IPS-18c (cell line): Measurements from ENCODE around the gene RFX3.

ENCODE experiments used
- H3K4me3 ChIP-seq: 2 replicates; pipeline ENCODE4 v1.7.0; 2013; ENCODE audit warnings: low read depth, mild to moderate bottlenecking, low read length, moderate library complexity; ENCODE audit not compliant: insufficient read depth
- H3K9me3 ChIP-seq: one replicate; pipeline ENCODE4 v1.6.1; 2013; ENCODE audit warnings: mild to moderate bottlenecking, low read length, moderate library complexity; ENCODE audit not compliant: control insufficient read depth, insufficient read depth

The RFX3 gene

DNA sequence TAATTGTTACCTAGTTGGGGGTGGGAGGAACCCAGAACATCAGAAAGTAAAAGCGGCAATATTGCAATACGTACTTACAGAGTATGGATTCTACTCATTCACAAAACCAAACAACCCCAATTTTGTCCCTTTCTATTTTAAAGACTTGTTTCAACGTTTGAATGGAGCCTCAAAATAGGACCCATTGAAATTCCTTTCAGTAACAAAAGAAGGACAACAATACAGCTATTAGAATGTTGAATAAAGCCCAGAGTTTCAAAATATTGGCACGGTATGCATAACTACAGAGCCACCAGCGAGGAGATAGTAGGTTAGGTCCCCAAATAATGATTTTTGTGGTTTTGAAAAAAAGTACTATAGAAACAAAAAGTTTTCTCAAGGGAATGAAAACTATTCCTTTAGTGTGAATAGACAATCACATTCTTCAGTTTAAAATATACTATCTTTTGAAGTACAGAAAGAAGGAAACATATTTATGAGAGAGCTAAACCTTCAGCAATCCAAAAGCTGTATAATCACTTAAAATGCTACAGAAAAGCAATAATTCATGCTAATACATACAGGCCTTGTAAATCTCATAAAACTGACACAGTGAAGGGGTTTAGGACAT is 235.5 kb downstream of the RFX3 start:
- H3K4me3 ChIP-seq, result no peak overlapping the region
- no peaks in the 10 kb centered on the region for H3K9me3 ChIP-seq

DNA sequence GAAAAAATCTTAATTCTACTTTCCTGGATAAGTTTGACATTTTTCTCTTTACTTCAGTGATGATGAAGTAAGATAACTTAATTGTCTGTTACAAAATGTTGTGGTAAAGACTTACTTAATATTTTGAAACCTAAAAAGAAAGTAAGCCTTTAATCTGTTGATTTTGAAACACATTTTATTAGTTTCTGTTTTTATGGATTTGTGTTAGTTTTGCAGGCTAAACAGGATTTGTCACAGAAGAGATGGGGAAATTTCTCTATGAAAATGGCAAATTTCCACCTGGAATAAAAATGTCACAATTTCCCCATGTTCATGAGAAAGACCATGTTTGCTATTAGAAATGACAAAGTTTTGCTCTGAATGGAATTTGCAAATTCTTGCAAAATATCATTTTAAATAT is 237.1 kb downstream of the RFX3 start:
- no peaks in the 10 kb centered on the region for H3K9me3 ChIP-seq
- H3K4me3 ChIP-seq, result no peak overlapping the region

DNA sequence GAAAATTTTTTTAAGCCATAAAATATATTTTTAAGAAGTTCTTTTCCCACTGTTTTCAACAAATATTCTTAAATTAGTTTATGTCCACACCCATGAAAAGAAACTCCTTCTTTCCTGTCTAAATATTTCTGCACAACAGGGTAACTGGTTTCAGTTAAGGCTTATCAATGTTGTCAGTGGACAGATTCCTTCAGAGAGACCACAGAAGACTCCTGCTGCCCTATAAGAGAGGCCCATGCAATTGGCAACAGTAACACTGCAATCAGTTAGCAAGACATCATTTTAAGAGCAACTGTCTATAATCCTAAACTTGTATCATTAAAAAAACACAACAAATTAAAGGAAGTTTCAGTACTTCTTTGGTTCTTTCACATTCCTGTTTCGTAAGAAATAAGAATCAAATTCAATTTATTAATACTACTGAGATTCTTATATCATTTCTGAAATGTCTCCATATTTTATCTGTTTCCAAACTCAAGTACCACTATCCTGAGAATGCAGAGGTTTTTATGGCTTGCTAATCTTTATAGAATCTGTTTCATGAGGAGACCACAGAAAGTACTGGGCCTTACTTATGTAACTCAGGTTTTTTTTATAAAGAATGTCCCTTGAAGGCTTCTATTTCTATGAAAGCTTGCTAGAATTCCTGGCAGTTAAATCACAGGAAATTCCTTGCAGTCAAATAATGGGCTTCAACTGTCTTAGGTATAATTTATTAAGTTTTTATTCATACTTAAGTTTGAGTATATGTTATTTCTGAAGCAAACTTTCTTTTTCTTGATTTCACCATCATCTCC is 240.2 kb downstream of the RFX3 start:
- no peaks in the 10 kb centered on the region for H3K9me3 ChIP-seq
- no peak overlapping the region for H3K4me3 ChIP-seq

DNA sequence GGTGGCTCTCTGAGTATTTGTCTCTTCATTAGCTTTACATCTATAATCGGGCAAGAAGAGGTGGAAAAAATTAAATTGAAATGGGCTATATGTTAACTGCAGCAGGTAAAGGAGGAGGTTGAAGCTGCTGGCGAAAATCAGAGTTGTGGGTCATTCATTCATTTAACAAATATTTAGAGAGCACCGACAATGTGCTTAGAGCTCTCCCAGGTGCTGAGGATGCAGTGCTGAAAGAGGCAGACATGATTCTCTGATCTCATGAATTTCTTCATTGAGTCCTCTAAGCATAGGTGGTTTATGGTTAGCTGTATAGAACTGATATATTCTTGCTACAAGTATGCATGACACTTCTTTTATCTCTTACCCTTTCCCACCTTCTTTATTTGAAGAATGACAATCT is 243.4 kb downstream of the RFX3 start:
- no peak overlapping the region for H3K4me3 ChIP-seq
- no peaks in the 10 kb centered on the region for H3K9me3 ChIP-seq

DNA sequence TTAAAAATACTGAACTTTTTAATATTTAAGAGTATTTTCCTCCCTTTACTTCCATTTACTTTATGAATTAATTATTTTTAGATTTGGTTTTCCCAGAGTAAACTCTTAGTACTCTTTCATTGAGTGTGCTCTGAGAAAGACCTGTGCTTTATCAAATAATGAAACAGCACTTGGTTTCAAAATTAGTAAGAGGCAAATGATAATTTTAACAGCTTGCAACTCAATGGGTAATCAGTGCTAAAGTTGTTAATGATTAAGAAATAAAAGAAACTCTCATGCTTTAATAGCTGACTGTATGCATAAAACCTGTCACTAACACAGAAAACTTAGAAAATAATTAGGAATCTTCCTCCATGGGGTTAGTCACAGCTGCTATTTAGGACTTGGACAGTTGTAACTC is 244.4 kb downstream of the RFX3 start:
- Histone ChIP-seq H3K9me3 (no peaks in the 10 kb centered on the region), H3K4me3 (no peak overlapping the region)

DNA sequence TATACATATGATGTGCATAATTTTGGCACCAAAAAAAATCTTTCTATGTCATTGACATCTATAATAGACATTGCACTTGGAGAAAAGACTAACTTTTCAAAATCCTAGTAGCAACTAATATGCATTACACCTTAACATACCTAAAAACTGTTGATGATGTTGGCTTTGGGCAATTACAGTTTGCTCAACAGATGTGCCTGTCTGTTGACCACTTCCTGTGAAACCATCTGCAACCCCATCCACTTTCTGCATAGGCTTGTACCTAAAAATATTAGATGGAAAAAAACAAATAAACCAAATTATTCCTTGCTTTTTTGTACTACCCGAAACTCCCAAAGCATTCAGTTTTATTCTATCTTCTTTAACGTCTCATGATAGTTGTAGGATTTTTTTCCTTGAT is 248.6 kb downstream of the RFX3 start:
- Histone ChIP-seq H3K9me3 (no peaks in the 10 kb centered on the region), H3K4me3 (no peak overlapping the region)

DNA sequence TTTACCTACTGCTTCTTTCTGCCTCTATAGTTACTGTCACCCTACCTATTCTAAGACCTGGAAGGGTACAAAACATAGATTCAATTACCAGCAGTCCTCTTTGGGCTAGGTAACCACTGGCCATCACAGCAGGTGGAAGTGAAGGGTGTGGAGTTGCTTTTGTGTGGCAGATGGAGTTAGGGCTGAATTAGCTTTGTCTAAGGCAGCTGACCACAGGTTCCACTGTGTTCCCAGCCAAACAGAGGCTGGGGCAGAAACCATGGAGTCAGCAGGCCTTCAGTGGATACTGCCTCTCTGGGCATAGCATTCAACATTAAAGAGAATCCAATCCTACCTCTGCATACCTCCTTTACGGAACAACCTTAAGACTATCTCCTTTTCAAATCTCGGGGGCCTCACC is 254.2 kb downstream of the RFX3 start:
- Histone ChIP-seq H3K9me3 (no peaks in the 10 kb centered on the region), H3K4me3 (no peak overlapping the region)

DNA sequence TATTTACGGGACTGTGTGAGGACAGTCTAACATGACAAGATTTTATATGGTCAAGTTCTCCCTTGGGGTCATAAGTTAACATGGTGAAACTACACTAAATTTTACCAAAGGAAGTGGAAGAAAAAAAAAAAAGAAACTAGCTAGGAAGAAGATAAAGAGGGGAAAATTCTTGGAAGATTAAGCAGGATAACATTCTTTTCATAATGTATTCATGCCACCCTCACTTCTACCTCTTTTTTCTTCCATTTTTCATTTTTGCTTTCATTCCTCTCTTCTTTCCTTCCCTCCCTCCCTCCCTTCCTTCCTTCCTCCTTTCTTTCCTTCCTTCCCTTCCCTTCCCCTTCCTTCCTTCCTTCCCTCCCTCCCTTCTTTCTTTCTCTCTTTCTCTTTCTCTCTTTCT is 254.6 kb downstream of the RFX3 start:
- Histone ChIP-seq H3K9me3 (no peaks in the 10 kb centered on the region), H3K4me3 (no peak overlapping the region)

DNA sequence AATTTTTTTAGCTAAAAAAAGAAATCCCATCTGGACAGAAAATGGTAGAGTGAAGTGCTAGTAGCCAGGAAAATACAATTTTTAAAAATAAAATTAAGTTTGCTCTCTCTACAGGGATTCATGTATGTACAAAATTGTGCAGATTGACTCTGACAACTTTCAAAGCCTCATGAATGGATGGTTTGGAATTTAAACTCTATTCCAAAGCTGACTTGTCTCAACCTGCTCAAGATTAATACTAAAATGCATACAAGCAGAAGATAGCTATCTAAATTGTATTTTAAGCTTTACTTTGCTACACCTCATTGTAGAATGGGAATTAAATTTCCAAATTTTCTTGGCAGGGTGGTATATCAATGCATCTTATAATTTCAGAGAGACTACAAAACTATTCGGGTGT is 257.6 kb downstream of the RFX3 start:
- H3K4me3 ChIP-seq, result no peak overlapping the region
- H3K9me3 ChIP-seq, result no peaks in the 10 kb centered on the region

DNA sequence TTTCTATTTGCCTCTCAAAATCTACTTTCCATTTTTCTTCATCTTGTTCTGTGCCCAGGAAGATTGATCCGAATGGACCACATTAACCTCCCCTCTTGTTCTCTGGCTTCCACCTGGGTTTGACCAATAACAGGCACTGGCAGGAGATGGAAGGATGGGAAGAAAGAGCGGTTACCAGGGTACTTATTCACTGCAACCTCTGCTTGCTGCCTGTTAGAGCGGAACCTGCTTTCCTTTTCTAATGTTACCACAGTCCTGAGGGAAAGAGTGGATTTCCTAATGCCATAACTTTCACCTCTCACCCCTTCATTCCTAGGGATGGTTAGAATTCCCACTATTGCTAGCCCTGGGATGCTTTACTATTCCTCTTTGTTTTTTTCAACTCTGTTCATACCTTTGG is 262.1 kb downstream of the RFX3 start:
- H3K4me3 ChIP-seq, result no peak overlapping the region
- H3K9me3 ChIP-seq, result no peaks in the 10 kb centered on the region

DNA sequence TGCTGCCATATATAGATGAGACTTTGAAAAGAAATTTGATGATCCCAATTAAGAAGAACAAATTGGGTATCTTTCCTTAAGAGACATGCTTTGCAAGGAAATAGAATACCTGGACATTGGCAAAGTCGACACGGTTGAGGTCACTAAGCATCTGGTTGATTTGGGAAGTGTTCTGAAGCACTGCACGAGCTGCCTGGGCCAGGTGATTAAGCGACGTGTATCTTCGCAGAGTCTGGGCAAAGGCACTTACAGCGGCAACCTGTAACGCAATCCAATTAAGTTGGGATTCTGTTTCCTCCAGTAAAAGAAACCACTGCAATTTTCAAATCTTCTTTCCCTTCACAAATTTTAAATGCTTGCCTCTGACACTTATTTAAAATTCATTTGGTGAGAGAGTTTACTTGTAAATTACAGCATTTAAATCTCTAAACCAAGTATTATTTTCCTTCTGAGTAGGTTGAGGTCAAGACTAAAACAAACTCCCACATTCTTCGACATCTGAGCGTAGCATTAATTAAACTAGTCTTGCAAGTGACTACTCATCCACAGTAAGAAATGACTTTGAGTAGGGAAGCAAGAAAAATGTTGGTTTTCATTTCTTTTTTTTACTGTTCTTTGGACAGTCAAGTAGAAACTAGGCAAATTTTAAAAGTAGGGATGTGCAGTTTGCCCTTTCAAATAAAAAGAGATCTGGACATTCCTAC is 262.8 kb downstream of the RFX3 start:
- H3K4me3 ChIP-seq, result no peak overlapping the region
- H3K9me3 ChIP-seq, result no peaks in the 10 kb centered on the region

DNA sequence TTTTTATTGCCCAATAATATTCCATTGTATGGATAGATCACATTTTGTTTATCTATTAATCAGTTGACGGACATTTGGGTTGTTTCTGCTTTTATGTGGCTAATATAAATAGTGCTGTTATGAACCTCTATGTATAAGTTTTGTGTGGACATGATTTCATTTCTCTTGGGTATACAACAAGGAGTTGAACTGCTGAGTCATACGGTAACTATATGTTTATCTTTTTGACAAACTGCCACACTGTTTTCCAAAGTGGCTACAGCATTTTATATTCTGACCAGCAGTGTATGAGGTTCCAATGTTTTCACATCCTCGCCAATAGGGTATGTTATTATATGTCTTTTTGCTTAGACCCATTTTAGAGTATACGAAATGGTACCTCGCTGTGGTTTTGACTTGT is 264.3 kb downstream of the RFX3 start:
- H3K4me3 ChIP-seq, result no peak overlapping the region
- no peaks in the 10 kb centered on the region for H3K9me3 ChIP-seq

DNA sequence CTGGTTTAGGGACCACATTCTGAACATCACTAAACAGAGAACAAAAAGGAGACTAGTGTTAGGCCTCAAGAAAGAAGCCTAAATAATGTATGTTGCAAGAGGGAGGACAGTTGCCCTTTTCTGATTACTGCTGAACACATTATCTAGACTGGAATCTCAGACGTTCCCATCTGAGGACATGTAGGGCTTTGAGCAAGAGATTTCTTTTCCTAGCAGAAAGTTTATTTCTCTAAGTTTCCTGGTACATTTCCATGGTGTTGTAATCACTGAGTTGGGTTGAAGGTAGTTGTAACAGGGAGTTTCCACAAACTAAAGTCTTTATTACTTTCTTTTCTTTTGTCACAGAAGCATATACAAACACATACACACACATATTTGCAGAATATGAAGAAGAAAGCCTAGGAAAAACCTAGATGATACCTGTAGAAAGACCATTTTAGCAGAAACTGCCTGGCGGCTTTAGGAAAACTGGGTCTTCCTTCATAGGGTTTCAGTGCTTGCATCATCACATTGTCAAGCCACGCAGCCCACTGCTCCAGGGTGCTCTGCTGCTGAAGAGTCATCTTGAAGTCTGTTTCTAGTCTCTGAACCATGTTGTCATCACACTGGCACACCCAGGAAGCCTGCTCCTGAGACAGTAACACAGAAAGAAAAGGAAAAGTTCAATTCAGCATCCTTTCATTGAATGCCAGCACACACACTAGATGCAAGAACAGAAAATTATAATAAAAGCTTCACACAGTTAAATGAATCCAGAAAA is 269.1 kb downstream of the RFX3 start:
- Histone ChIP-seq H3K4me3 (no peak overlapping the region), H3K9me3 (no peaks in the 10 kb centered on the region)

DNA sequence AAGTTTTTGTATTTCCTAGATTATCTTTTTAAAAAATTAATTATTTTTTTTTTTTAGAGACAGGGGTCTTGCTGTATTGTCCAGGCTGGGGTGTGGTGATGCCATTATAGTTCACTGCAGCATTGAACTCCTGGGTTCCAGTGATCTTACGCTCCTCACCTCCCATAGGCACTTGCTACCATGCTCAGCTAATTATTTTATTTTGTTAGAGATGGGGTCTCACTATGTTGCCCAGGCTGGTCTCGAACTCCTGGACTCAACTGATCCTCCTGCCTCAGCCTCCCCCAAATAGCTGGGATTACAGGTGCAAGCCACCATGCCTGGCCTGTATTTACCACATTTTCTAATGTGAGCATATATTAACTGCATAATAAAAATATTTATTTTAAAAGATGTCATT is 274.5 kb downstream of the RFX3 start:
- Histone ChIP-seq H3K4me3 (no peak overlapping the region), H3K9me3 (peaks cover 2% of the 10 kb centered on the region)

DNA sequence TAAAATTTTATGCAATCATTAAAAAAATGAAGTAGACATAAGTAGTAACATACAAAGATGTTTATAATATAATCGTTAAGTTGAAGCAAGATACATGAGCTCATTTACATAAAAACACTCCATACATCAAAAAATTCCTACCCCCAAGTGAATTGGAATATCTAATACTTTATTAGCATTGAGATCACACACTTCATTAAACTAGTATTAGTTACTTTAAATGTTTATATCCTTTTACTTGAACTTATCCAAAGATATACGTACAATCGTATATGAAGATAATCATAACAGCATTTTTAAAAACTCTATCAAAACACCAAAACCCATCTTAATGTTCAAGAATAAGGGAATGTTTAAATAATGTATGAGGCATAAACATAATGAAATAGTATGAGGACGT is 275.1 kb downstream of the RFX3 start:
- no peak overlapping the region for H3K4me3 ChIP-seq
- H3K9me3 ChIP-seq, result peaks cover 2% of the 10 kb centered on the region

DNA sequence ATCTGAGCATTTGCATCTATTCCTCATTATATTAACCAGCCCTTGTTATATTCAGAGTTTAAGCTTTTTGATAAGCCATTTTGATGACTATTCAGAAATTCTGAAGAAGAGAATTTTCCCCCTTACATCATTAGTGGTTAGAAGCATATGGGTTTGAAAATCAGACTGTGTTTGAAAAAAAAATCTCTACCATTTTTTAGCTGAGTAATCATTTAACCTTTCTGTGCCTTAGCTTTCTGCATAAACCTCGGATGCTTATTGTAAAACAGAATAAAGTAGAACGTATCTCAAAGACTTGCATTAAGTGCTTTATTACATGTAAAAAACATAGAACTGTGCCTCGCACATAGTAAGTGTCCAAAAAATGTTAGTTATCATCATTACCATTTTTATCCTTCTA is 278.6 kb downstream of the RFX3 start:
- no peak overlapping the region for H3K4me3 ChIP-seq
- peaks cover 2% of the 10 kb centered on the region for H3K9me3 ChIP-seq

DNA sequence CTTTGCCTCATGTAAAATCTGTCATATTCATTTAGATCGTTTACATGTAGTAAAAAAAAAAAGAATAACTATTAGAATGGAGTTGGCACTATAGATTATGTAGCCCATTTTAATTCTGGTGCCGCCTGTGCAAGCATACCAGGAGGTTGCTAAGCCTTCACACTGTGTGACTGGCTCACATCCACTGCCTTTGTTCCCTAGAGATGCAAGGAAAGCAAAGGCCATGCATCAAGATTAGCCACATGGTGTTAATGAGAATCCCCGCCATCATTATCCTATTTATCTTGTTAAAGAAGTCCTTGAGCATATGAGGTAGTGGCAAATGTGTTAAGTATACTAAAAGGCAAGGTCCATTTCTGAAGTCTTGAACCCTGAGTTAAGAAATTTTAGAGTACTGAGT is 279.6 kb downstream of the RFX3 start:
- Histone ChIP-seq H3K9me3 (peaks cover under 1% of the 10 kb centered on the region), H3K4me3 (no peak overlapping the region)
